OCI-LY1 (cell line): ENCODE results near the gene ASRGL1.

Experiments
- H2AFZ ChIP-seq: fragments of 200-600 bp; sonication (generic), shearing (Covaris generic); 2 replicates; pipeline ENCODE4 v1.6.0; 2014; ENCODE audit warnings: antibody characterized with exemption, mild to moderate bottlenecking, low read length
- H3F3A ChIP-seq: fragments of 200-600 bp; sonication (generic), shearing (Covaris generic); 2 replicates; pipeline ENCODE4 v1.6.0; 2014; ENCODE audit warnings: mild to moderate bottlenecking, antibody characterized with exemption, low read length, moderate library complexity; ENCODE audit not compliant: insufficient read depth
- H3K27ac ChIP-seq: fragments of 200-600 bp; sonication (generic); 2 replicates; pipeline ENCODE4 v1.5.1; 2014; ENCODE audit warnings: low read length, mixed run types, mild to moderate bottlenecking, low read depth; ENCODE audit not compliant: poor library complexity, severe bottlenecking
- H3K27me3 ChIP-seq: fragments of 200-600 bp; sonication (generic); 2 replicates; pipeline ENCODE4 v1.6.0; 2014; ENCODE audit warnings: antibody characterized with exemption, mild to moderate bottlenecking, low read length, moderate library complexity; ENCODE audit not compliant: insufficient read depth
- H3K36me3 ChIP-seq: fragments of 200-600 bp; sonication (generic); 2 replicates; pipeline ENCODE4 v1.6.1; 2014; ENCODE audit warnings: mild to moderate bottlenecking, antibody characterized with exemption, low read length, moderate library complexity, mixed read lengths; ENCODE audit not compliant: insufficient read depth
- H3K4me1 ChIP-seq: fragments of 200-600 bp; sonication (generic); 2 replicates; pipeline ENCODE4 v1.5.1; 2014; ENCODE audit warnings: mild to moderate bottlenecking, low read length, moderate library complexity; ENCODE audit not compliant: insufficient read depth, severe bottlenecking
- H3K4me2 ChIP-seq: fragments of 200-600 bp; sonication (generic), shearing (Covaris generic); 2 replicates; pipeline ENCODE4 v1.6.1; 2014; ENCODE audit warnings: low read length
- H3K4me3 ChIP-seq: fragments of 200-600 bp; sonication (generic); 2 replicates; pipeline ENCODE4 v1.5.1; 2014; ENCODE audit warnings: low read length, low read depth, mild to moderate bottlenecking, mixed read lengths; ENCODE audit not compliant: poor library complexity, severe bottlenecking
- H3K79me2 ChIP-seq: fragments of 200-600 bp; shearing (Covaris generic); 2 replicates; pipeline ENCODE4 v1.6.1; 2016; ENCODE audit warnings: mixed run types, low read length, mixed read lengths; ENCODE audit not compliant: insufficient read depth
- H3K9ac ChIP-seq: fragments of 200-600 bp; sonication (generic), shearing (Covaris generic); 2 replicates; pipeline ENCODE4 v1.6.1; 2014; ENCODE audit warnings: mild to moderate bottlenecking, low read length, mixed read lengths
- H3K9me2 ChIP-seq: fragments of 200-600 bp; sonication (generic), shearing (Covaris generic); 2 replicates; pipeline ENCODE4 v1.6.1; 2014; ENCODE audit warnings: low read depth, mild to moderate bottlenecking, low read length, mixed read lengths
- H3K9me3 ChIP-seq: fragments of 200-600 bp; shearing (Covaris generic); 2 replicates; pipeline ENCODE4 v1.6.1; 2014; ENCODE audit warnings: low read length, mixed read lengths
- H4K20me1 ChIP-seq: fragments of 200-600 bp; sonication (generic), shearing (Covaris generic); 2 replicates; pipeline ENCODE4 v1.6.0; 2016; ENCODE audit warnings: mild to moderate bottlenecking, low read length; ENCODE audit not compliant: insufficient read depth
- CTCF ChIP-seq: fragments of 200-600 bp; sonication (generic), shearing (Covaris generic); IDR thresholded peaks from 2 replicates; pipeline ENCODE4 v1.5.1; 2017; ENCODE audit warnings: mild to moderate bottlenecking, antibody characterized with exemption, low read length, moderate library complexity, mixed read lengths
- EZH2 ChIP-seq: fragments of 200-600 bp; sonication (generic), shearing (Covaris generic); IDR thresholded peaks from 2 replicates; pipeline ENCODE4 v1.8.0; 2017; ENCODE audit warnings: borderline replicate concordance, mixed run types, mild to moderate bottlenecking, antibody characterized with exemption, low read length, moderate library complexity, mixed read lengths

ASRGL1 gene

GRCh38 chr11:62430425-62430824 lies 93.2 kb downstream of the ASRGL1 start:
- Histone ChIP-seq H4K20me1 (no peaks in the 10 kb centered on the region), H3K9ac (no peak overlapping the region), H3K27me3 (0 out of 2 replicates have a peak, but pooled peaks cover 3% of the 10 kb centered on the region), H3K79me2 (no peaks in the 10 kb centered on the region), H3K4me1 (no peaks in the 10 kb centered on the region), H2AFZ (no peak overlapping the region), H3K9me3 (no peaks in the 10 kb centered on the region), H3K9me2 (no peaks in the 10 kb centered on the region), H3K4me3 (no peak overlapping the region), H3K27ac (no peak overlapping the region), H3K4me2 (no peak overlapping the region), H3F3A (no peaks in the 10 kb centered on the region), H3K36me3 (no peaks in the 10 kb centered on the region)
- TF ChIP-seq EZH2 (no peak), CTCF (no peak)

DNA sequence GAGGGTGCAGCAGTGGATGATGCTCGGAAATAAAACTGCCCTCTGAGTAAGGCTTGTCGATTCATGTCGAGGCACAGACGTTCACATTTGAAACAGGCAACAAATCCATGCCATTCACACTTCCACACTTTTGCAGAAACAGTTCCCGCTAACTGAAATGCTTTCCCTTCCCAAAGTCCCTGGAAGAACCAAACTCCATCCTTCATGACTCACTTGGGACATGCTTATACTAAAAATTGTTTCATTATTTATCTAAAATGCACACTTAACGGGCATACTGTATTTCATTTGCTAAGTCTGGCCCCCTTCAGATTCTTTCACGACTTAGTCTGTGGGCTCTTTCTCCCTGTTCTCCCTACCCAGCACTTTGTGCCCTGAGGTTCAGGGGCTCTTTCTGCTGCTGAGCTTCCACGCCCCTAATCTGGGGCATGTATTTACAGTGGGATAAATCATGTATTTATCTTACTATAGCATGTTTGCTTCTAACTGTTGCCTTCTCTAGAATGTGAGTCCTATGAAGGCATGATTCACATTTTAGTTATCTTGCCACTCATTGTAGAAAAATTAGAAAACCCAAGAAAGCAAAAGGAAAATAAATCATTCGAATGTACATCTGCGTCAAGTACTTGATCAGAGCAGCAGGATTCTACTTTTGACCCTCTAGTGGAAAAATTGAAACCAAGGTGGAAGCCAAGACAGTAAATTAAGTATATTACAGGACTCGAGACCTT lies 94.1 kb downstream of the ASRGL1 start:
- H3K36me3 ChIP-seq, result no peaks in the 10 kb centered on the region
- H3K4me1 ChIP-seq, result no peaks in the 10 kb centered on the region
- no peak overlapping the region for H3K4me2 ChIP-seq
- H3K79me2 ChIP-seq, result no peaks in the 10 kb centered on the region
- H3K9ac ChIP-seq, result no peak overlapping the region
- H3K4me3 ChIP-seq, result no peak overlapping the region
- no peak overlapping the region for H3K27ac ChIP-seq
- no peaks in the 10 kb centered on the region for H3F3A ChIP-seq
- TF ChIP-seq CTCF, result no peak
- TF ChIP-seq EZH2, result no peak
- H2AFZ ChIP-seq, result no peak overlapping the region
- H4K20me1 ChIP-seq, result no peaks in the 10 kb centered on the region
- H3K9me2 ChIP-seq, result no peaks in the 10 kb centered on the region
- 0 out of 2 replicates have a peak, but pooled peaks cover 3% of the 10 kb centered on the region for H3K27me3 ChIP-seq
- no peaks in the 10 kb centered on the region for H3K9me3 ChIP-seq

DNA sequence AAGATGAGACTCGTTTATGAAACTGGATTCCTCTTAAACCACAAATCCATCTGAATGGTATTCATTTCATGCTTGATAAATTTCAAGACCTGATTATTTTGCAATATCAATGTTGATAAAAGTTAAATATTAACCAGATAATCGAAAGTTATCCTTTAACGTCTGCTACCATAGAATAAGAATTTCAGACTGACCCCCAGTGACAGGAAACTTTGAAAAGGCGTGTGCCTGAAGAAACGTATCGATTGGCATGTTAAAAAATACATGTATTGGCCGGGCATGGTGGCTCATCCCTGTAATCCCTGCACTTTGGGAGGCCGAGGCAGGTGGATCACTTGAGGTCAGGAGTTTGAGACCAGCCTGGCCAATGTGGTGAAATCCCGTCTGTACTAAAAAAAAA lies 95.4 kb downstream of the ASRGL1 start:
- H3K4me3 ChIP-seq, result no peak overlapping the region
- no peaks in the 10 kb centered on the region for H3K9me3 ChIP-seq
- H3K27ac ChIP-seq, result no peak overlapping the region
- no peaks in the 10 kb centered on the region for H3K4me1 ChIP-seq
- H3K79me2 ChIP-seq, result no peaks in the 10 kb centered on the region
- H3F3A ChIP-seq, result no peaks in the 10 kb centered on the region
- H4K20me1 ChIP-seq, result no peaks in the 10 kb centered on the region
- TF ChIP-seq CTCF (no peak), EZH2 (no peak)
- no peaks in the 10 kb centered on the region for H3K9me2 ChIP-seq
- no peak overlapping the region for H3K9ac ChIP-seq
- H2AFZ ChIP-seq, result no peak overlapping the region
- H3K27me3 ChIP-seq, result peaks cover 3% of the 10 kb centered on the region; the same call in 1 of the 2 replicates
- H3K36me3 ChIP-seq, result no peaks in the 10 kb centered on the region
- no peak overlapping the region for H3K4me2 ChIP-seq
